K562 (cell line): Measurements from ENCODE around the gene PIK3CG. TPM values are rescaled to one million over a fixed set of nuclear protein-coding genes. Genes with fewer than 3 reads are reported as not detected.

Source experiments
- ATAC-seq: fragments of 200-7000 bp; cut with Tn5 transposase; 3 replicates; pipeline ENCODE4 v1.9.1; 2020; ENCODE audit warnings: moderate library complexity
- BruUV-seq: library from RNA; stranded (reverse); fragments of 400-500 nt; replicated peaks from 2 replicates; lab custom pipeline; 2021; lab: Mats Ljungman, UMichigan
- CTCF ChIA-PET: fragments of 300-600 bp; formaldehyde crosslinking; extraction: SDS; loops from one replicate; lab custom pipeline; 2021; ENCODE audit warnings: low intra/inter-chr PET ratio; lab: Yijun Ruan, JAX
- POLR2A ChIA-PET: fragments of 300-600, 350-650 bp; sonication (Branson Sonifier 250); formaldehyde crosslinking; extraction: SDS; loops from one replicate; lab custom pipeline; 2021; ENCODE audit warnings: antibody characterized with exemption, inconsistent platforms; lab: Yijun Ruan, JAX
- DNase-seq, 4 experiments: peaks; one replicate each; pipeline versions ENCODE4 v3.0.0 to v3.0.0-alpha.2; 2011 to 2018; ENCODE audit warnings: low spot score in 3 of 4, mixed read lengths in 3 of 4; ENCODE audit errors: extremely low read depth in 1 of 4
- FAIRE-seq: peaks from 2 replicates; lab custom pipeline; 2011; peaks lifted over from hg19 to GRCh38; lab: Jason Lieb, UNC
- H2AFZ ChIP-seq: 2 replicates; pipeline ENCODE4 v1.6.0; 2011; ENCODE audit warnings: low read depth, low read length, control low read depth, inconsistent platforms
- H3K27ac ChIP-seq: fragments of 200-600 bp; 3 replicates; pipeline ENCODE4 v1.8.0; 2011; ENCODE audit warnings: low read depth, mild to moderate bottlenecking, control low read depth, inconsistent platforms, low read length, moderate library complexity, mixed read lengths; ENCODE audit errors: extremely low read depth
- H3K27me3 ChIP-seq, 2 experiments: fragments of 300-600 bp in 1 of 2; 2 replicates in 1 of 2; 3 replicates in 1 of 2; pipeline versions ENCODE4 v1.6.0 to v1.8.0; 2011; ENCODE audit warnings: inconsistent platforms in 2 of 2, low read length in 2 of 2, mild to moderate bottlenecking in 1 of 2, mixed read lengths in 1 of 2, moderate library complexity in 1 of 2; ENCODE audit not compliant: control insufficient read depth in 2 of 2, insufficient read depth in 2 of 2
- H3K36me3 ChIP-seq: fragments of 300-600 bp; 3 replicates; pipeline ENCODE4 v1.8.0; 2011; ENCODE audit warnings: mild to moderate bottlenecking, low read length, inconsistent platforms; ENCODE audit not compliant: control insufficient read depth, insufficient read depth
- H3K4me1 ChIP-seq, 2 experiments: fragments of 200-600 bp in 1 of 2; replicated peaks in 1 of 2; 2 replicates in 1 of 2; 3 replicates in 1 of 2; pipeline versions ENCODE4 v1.5.1 to v1.8.0; 2011; ENCODE audit warnings: inconsistent platforms in 2 of 2, low read length in 2 of 2, mild to moderate bottlenecking in 1 of 2, mixed read lengths in 1 of 2, moderate library complexity in 1 of 2; ENCODE audit not compliant: control insufficient read depth in 2 of 2, insufficient read depth in 2 of 2
- H3K4me2 ChIP-seq: 2 replicates; pipeline ENCODE4 v1.6.1; 2011; ENCODE audit warnings: low read length, control low read depth, inconsistent platforms, mixed read lengths; ENCODE audit not compliant: insufficient read depth
- H3K4me3 ChIP-seq: fragments of 200-600 bp; sonication (generic), shearing (Covaris generic); 2 replicates; pipeline ENCODE4 v1.5.1; 2016; ENCODE audit warnings: control low read depth, inconsistent platforms
- H3K79me2 ChIP-seq: fragments of 200-600 bp; 3 replicates; pipeline ENCODE4 v1.8.0; 2011; ENCODE audit warnings: low read length, inconsistent platforms; ENCODE audit not compliant: control insufficient read depth, insufficient read depth
- H3K9ac ChIP-seq, 2 experiments: 2 replicates each; pipeline versions ENCODE4 v1.6.0 to v1.6.1; 2011; ENCODE audit warnings: low read depth in 2 of 2, low read length in 2 of 2, control low read depth in 1 of 2, inconsistent platforms in 1 of 2, mild to moderate bottlenecking in 1 of 2, mixed read lengths in 1 of 2; ENCODE audit not compliant: insufficient read depth in 1 of 2
- H3K9me1 ChIP-seq: one replicate; pipeline ENCODE4 v1.6.0; 2011; ENCODE audit warnings: inconsistent platforms, mild to moderate bottlenecking, low read length, moderate library complexity; ENCODE audit not compliant: control insufficient read depth, insufficient read depth
- H3K9me3 ChIP-seq: replicated peaks from 2 replicates; pipeline ENCODE4 v1.5.1; 2011; ENCODE audit warnings: low read depth, low read length, inconsistent platforms; ENCODE audit not compliant: control insufficient read depth, insufficient read depth
- H4K20me1 ChIP-seq: replicated peaks from 2 replicates; pipeline ENCODE4 v1.6.1; 2011; ENCODE audit warnings: low read length, inconsistent platforms, mixed read lengths; ENCODE audit not compliant: control insufficient read depth, insufficient read depth
- E2F3 ChIP-seq: fragments of 250-450 bp; sonication (Bioruptor Pico); IDR thresholded peaks from 2 replicates; pipeline ENCODE4 v1.4.0; 2020; ENCODE audit warnings: mild to moderate bottlenecking
- MAZ ChIP-seq, 2 experiments: fragments of 450-650 bp in 1 of 2; sonication (generic) in 1 of 2; formaldehyde crosslinking; IDR thresholded peaks in 1 of 2; conservative IDR thresholded peaks in 1 of 2; 2 replicates each; pipeline versions ENCODE4 v1.4.0 to v1.5.0; 2020; ENCODE audit warnings: mild to moderate bottlenecking in 1 of 2, missing genetic modification reagents in 1 of 2
- ZEB2 ChIP-seq: fragments of 450-650 bp; IDR thresholded peaks from 2 replicates; pipeline ENCODE4 v1.6.1; 2016
- ZNF121 ChIP-seq: sonication (generic); formaldehyde crosslinking; conservative IDR thresholded peaks from 2 replicates; pipeline ENCODE4 v1.8.0; 2022; ENCODE audit warnings: missing genetic modification reagents
- whole genome bisulfite sequencing: fragments of 100-300 bp; shearing (Covaris generic); methylation state at CpG from one replicate; pipeline ENCODE4 v1.1.6; 2016; ENCODE audit warnings: low coverage, mixed read lengths; ENCODE audit not compliant: insufficient coverage; ENCODE audit errors: missing lambda C conversion rate; 5-methylcytosine and 5-hydroxymethylcytosine counted together
- in situ Hi-C: fragments of 300-500 bp; cut with MboI; formaldehyde crosslinking; loops from 4 replicates; pipeline ENCODE4 v1.15.0; 2018; ENCODE audit warnings: inconsistent platforms, mixed read lengths
- intact Hi-C: fragments of 100-400 bp; cut with micrococcal nuclease; formaldehyde crosslinking; loops from 2 replicates; pipeline ENCODE4 v1.14.2; 2022
- polyA plus RNA-seq, 8 experiments: library from polyadenylated mRNA; depleted of rRNA in 4 of 8; stranded (reverse) in 5 of 8; unstranded in 3 of 8; fragments of >200 nt; fragmentation: Nextera tagmentation in 2 of 8; fragmentation: Illumina TruSeq in 1 of 8; extraction: Ambion mirVana in 2 of 8; extraction: Trizol in 1 of 8; gene quantifications; 2 replicates each; pipeline versions ENCODE4 v1.2.1 to v1.2.3, GENCODE V29; 2011 to 2014; ENCODE audit warnings: inconsistent platforms in 1 of 8, missing spikeins in 1 of 8
- total RNA-seq, 7 experiments: library from RNA; depleted of rRNA in 6 of 7; stranded (reverse); fragments of >200 nt in 6 of 7; fragmentation: Illumina TruSeq in 2 of 7; extraction: Trizol in 2 of 7; gene quantifications; 2 replicates each; pipeline versions ENCODE4 v1.2.1 to v1.2.3, GENCODE V29; 2011 to 2021; ENCODE audit warnings: low replicate concordance in 1 of 7
- TF ChIP-seq, protein P1 (sequence below), 2 experiments: IDR thresholded peaks; 2 replicates each; pipeline ENCODE4 v1.6.1; 2012; ENCODE audit warnings: improper control_type of control experiment in 2 of 2, low read depth in 2 of 2, low read length in 2 of 2, borderline replicate concordance in 1 of 2
- TF ChIP-seq, protein P2 (sequence below), 3 experiments: fragments of 200-800 bp in 1 of 3; fragments of 250-450 bp in 1 of 3; fragments of 450-650 bp in 1 of 3; sonication (Bioruptor Pico) in 1 of 3; sonication (Bioruptor generic) in 1 of 3; formaldehyde crosslinking in 1 of 3; IDR thresholded peaks; 2 replicates each; pipeline versions ENCODE4 v1.6.1 to v1.8.0; 2016 to 2022; ENCODE audit warnings: mild to moderate bottlenecking in 2 of 3, missing genetic modification characterization in 2 of 3, missing compliant biosample characterization in 1 of 3, moderate library complexity in 1 of 3
- TF ChIP-seq, protein P3 (sequence below): fragments of 250-450 bp; sonication (Bioruptor Pico); IDR thresholded peaks from 2 replicates; pipeline ENCODE4 v1.8.0; 2022; ENCODE audit warnings: moderate library complexity, mild to moderate bottlenecking, inconsistent platforms
- TF ChIP-seq, protein P4 (sequence below): fragments of 200-400 bp; formaldehyde crosslinking; IDR thresholded peaks from 2 replicates; pipeline ENCODE4 v1.6.1; 2017; ENCODE audit warnings: mild to moderate bottlenecking, low read depth, low read length, moderate library complexity

PIK3CG gene
- total and polyA plus RNA-seq, 9 of the 15 experiments (the other 6 are each of a cell fraction or from before 2014, with no cell fraction given) = 5.3 to 42.5 (median 29.0) TPM

DNA sequence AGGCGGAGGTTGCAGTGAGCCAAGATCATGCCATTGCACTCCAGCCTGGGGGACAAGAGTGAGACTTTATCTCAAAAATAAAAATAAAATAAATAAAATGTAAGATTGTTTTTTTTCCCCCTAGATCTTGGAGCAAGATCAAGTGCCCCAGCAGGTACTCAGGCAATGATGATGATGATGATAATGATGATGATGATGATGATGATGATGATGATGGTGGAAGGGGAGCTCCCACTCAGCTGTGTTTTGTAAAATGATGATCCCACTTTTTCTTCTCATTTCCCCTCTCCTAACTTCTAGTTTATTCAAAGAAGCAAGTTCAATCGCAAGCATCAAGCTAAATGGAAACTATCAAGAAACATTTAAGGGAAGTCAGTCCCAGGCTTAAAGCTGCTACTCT is 50.3 kb downstream of the PIK3CG start (continued):
- TF ChIP-seq, protein P1, sequence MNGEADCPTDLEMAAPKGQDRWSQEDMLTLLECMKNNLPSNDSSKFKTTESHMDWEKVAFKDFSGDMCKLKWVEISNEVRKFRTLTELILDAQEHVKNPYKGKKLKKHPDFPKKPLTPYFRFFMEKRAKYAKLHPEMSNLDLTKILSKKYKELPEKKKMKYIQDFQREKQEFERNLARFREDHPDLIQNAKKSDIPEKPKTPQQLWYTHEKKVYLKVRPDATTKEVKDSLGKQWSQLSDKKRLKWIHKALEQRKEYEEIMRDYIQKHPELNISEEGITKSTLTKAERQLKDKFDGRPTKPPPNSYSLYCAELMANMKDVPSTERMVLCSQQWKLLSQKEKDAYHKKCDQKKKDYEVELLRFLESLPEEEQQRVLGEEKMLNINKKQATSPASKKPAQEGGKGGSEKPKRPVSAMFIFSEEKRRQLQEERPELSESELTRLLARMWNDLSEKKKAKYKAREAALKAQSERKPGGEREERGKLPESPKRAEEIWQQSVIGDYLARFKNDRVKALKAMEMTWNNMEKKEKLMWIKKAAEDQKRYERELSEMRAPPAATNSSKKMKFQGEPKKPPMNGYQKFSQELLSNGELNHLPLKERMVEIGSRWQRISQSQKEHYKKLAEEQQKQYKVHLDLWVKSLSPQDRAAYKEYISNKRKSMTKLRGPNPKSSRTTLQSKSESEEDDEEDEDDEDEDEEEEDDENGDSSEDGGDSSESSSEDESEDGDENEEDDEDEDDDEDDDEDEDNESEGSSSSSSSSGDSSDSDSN (IDR thresholded peaks at IDR 0.05; ENCODE audit: borderline replicate concordance in 1 of 2, low read depth in 2 of 2, low read length in 2 of 2) = no peak
- TF ChIP-seq E2F3 = no peak

DNA sequence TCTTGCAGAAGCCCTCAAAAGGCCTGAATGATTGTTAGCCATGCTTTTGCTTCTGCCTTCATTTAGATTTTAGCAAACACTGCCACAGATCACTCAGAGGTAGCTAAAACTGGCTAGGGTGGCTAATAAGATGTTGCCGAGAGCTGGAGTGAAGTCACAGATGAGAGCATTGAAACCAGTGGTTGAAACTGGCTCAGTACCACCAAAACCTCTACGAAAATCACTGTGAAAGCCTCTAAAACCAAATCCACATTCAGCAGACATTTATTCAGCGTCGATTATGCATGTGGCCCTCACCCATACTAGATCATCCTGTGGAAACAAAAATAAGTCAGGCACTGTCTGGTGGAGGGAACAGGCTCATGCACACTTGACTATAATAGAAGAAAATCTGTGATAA is 50.8 kb downstream of the PIK3CG start:
- Histone ChIP-seq H3K9me1 (no peaks in the 10 kb centered on the region), H3K9ac (no peak overlapping the region), H2AFZ (no peak overlapping the region), H3K4me2 (no peak overlapping the region), H3K36me3 (no peaks in the 10 kb centered on the region), H3K9me3 (no peaks in the 10 kb centered on the region), H3K4me3 (no peak overlapping the region), H4K20me1 (no peaks in the 10 kb centered on the region), H3K27me3 (no peaks in the 10 kb centered on the region; a peak in 2 of 5 replicates), H3K4me1 (no peaks in the 10 kb centered on the region), H3K27ac (no peak overlapping the region), H3K79me2 (no peaks in the 10 kb centered on the region)
- DNase-seq (no peak), FAIRE-seq (no peak), ATAC-seq (no peak)
- CTCF ChIA-PET = no interaction called here
- intact Hi-C loops = no loop called here
- in situ Hi-C loops = no loop called here
- 8% methylated on average over 4 of the region's 4 CpGs for WGBS
- BruUV-seq = no TSS peak
- POLR2A ChIA-PET = interaction anchor here (0.6 to 1.1 kb wide), 4 partner anchors 10 to 534 kb away, joined by 3 to 6 read pairs (median 4); partner anchors contain the start of gene HBP1
- no peak for TF ChIP-seq MAZ (CRISPR knock-in tag; conservative IDR thresholded peaks at IDR 0.05 in 1 of 2, IDR thresholded peaks at IDR 0.05 in 1 of 2)
- no peak for TF ChIP-seq ZNF121
- TF ChIP-seq, protein P2, sequence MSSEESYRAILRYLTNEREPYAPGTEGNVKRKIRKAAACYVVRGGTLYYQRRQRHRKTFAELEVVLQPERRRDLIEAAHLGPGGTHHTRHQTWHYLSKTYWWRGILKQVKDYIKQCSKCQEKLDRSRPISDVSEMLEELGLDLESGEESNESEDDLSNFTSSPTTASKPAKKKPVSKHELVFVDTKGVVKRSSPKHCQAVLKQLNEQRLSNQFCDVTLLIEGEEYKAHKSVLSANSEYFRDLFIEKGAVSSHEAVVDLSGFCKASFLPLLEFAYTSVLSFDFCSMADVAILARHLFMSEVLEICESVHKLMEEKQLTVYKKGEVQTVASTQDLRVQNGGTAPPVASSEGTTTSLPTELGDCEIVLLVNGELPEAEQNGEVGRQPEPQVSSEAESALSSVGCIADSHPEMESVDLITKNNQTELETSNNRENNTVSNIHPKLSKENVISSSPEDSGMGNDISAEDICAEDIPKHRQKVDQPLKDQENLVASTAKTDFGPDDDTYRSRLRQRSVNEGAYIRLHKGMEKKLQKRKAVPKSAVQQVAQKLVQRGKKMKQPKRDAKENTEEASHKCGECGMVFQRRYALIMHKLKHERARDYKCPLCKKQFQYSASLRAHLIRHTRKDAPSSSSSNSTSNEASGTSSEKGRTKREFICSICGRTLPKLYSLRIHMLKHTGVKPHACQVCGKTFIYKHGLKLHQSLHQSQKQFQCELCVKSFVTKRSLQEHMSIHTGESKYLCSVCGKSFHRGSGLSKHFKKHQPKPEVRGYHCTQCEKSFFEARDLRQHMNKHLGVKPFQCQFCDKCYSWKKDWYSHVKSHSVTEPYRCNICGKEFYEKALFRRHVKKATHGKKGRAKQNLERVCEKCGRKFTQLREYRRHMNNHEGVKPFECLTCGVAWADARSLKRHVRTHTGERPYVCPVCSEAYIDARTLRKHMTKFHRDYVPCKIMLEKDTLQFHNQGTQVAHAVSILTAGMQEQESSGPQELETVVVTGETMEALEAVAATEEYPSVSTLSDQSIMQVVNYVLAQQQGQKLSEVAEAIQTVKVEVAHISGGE (CRISPR knock-in tag; IDR thresholded peaks at IDR 0.05) = no peak
- TF ChIP-seq ZEB2 = no peak
- TF ChIP-seq, protein P3, sequence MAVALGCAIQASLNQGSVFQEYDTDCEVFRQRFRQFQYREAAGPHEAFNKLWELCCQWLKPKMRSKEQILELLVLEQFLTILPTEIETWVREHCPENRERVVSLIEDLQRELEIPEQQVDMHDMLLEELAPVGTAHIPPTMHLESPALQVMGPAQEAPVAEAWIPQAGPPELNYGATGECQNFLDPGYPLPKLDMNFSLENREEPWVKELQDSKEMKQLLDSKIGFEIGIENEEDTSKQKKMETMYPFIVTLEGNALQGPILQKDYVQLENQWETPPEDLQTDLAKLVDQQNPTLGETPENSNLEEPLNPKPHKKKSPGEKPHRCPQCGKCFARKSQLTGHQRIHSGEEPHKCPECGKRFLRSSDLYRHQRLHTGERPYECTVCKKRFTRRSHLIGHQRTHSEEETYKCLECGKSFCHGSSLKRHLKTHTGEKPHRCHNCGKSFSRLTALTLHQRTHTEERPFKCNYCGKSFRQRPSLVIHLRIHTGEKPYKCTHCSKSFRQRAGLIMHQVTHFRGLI (CRISPR knock-in tag) = no peak
- TF ChIP-seq, protein P4, sequence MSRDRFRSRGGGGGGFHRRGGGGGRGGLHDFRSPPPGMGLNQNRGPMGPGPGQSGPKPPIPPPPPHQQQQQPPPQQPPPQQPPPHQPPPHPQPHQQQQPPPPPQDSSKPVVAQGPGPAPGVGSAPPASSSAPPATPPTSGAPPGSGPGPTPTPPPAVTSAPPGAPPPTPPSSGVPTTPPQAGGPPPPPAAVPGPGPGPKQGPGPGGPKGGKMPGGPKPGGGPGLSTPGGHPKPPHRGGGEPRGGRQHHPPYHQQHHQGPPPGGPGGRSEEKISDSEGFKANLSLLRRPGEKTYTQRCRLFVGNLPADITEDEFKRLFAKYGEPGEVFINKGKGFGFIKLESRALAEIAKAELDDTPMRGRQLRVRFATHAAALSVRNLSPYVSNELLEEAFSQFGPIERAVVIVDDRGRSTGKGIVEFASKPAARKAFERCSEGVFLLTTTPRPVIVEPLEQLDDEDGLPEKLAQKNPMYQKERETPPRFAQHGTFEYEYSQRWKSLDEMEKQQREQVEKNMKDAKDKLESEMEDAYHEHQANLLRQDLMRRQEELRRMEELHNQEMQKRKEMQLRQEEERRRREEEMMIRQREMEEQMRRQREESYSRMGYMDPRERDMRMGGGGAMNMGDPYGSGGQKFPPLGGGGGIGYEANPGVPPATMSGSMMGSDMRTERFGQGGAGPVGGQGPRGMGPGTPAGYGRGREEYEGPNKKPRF = no peak
